PFSK-1 (cell line): ENCODE results near the gene GPX2.

Source experiments
- FOXP2 ChIP-seq: optimal IDR thresholded peaks from 2 replicates; pipeline ENCODE3; 2011; ENCODE audit warnings: borderline replicate concordance, control low read depth, inconsistent platforms; ENCODE audit not compliant: insufficient read depth; ENCODE audit errors: extremely low read length, extremely low read depth
- POLR2AphosphoS5 ChIP-seq: IDR thresholded peaks from 2 replicates; pipeline ENCODE4 v1.6.1; 2012; ENCODE audit warnings: low read depth, mild to moderate bottlenecking, control low read depth, low read length, moderate library complexity
- REST ChIP-seq, 2 experiments: IDR thresholded peaks; 2 replicates each; pipeline versions ENCODE4 v1.6.1 to v1.8.0; 2011 to 2012; ENCODE audit warnings: low read depth in 2 of 2, low read length in 2 of 2, control low read depth in 1 of 2, inconsistent platforms in 1 of 2, mild to moderate bottlenecking in 1 of 2, moderate library complexity in 1 of 2; ENCODE audit not compliant: insufficient read depth in 1 of 2
- SIN3A ChIP-seq: IDR thresholded peaks from 2 replicates; pipeline ENCODE4 v1.6.1; 2012; ENCODE audit warnings: mild to moderate bottlenecking, low read length, moderate library complexity, borderline replicate concordance; ENCODE audit not compliant: insufficient read depth
- TAF1 ChIP-seq: IDR thresholded peaks from 2 replicates; pipeline ENCODE4 v1.6.1; 2012; ENCODE audit warnings: low read length, control low read depth, borderline replicate concordance; ENCODE audit not compliant: insufficient read depth

Gene GPX2

DNA sequence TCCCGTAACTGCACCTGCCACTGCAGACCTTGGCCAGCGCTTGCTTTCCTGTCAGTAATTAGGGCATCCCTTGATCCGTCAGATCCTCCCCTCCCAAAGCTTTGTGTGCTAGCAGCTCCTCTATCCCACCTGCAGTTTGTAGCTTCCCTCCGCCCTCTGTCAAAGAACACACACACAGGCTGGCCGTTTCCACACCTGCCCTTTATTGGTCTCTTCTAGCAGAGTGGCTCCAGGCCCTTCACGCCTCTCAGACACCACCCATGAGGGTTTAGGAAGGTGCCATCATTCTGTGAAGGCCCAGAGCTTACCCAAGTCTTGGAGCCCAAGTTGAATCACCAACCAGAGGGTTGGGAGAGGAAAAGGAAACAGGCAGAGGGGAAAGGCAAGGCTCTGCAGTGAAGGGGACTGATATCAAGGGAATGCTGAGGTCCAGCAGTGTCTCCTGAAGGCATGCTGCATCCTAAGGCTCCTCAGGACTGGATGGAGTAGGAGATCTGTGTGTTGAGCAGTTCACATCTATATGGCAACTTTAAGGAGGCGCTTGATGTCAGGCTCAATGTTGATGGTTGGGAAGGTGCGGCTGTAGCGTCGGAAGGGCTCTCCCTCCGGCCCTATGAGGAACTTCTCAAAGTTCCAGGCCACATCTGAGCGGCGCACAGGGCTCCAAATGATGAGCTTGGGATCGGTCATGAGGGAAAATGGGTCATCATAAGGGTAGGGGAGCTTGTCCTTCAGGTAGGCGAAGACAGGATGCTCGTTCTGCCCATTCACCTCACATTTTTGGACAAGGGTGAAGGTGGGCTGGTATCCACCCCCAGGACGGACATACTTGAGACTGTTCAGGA is 3.4 kb downstream of the GPX2 start:
- TF ChIP-seq POLR2AphosphoS5 (no peak), FOXP2 (no peak), REST (IDR thresholded peaks at IDR 0.05; ENCODE audit: insufficient read depth in 1 of 2, low read depth in 2 of 2, low read length in 2 of 2) (no peak), TAF1 (no peak), SIN3A (no peak)

- TF ChIP-seq SIN3A (no peak), FOXP2 (no peak), POLR2AphosphoS5 (no peak), TAF1 (no peak), REST (IDR thresholded peaks at IDR 0.05; ENCODE audit: insufficient read depth in 1 of 2, low read depth in 2 of 2, low read length in 2 of 2) (no peak)
Observed at GRCh38 chr14:64937821-64938193, 4.7 kb downstream of the GPX2 start.

GRCh38 chr14:64937171-64937820 is 5.2 kb downstream of the GPX2 start:
- TF ChIP-seq FOXP2 (no peak), SIN3A (no peak), REST (IDR thresholded peaks at IDR 0.05; ENCODE audit: insufficient read depth in 1 of 2, low read depth in 2 of 2, low read length in 2 of 2) (no peak), TAF1 (no peak), POLR2AphosphoS5 (no peak)

GRCh38 chr14:64935508-64935907 is 7.0 kb downstream of the GPX2 start:
- TF ChIP-seq REST (IDR thresholded peaks at IDR 0.05; ENCODE audit: insufficient read depth in 1 of 2, low read depth in 2 of 2, low read length in 2 of 2) (no peak), FOXP2 (no peak), POLR2AphosphoS5 (no peak), TAF1 (no peak), SIN3A (no peak)
